Measurements from ENCODE around the gene ARHGEF40.

ARHGEF40 gene

GRCh38 chr14:21083565-21084325 is 13.6 kb downstream of the ARHGEF40 start:
- no peak for DNase-seq (ENCODE audit: low read depth)

GRCh38 chr14:21084396-21084795 is 14.3 kb downstream of the ARHGEF40 start:
- DNase-seq (ENCODE audit: low read depth) = no peak

GRCh38 chr14:21084998-21085853 is 15.1 kb downstream of the ARHGEF40 start:
- no peak for DNase-seq (ENCODE audit: low read depth)

GRCh38 chr14:21086908-21087293 is 16.8 kb downstream of the ARHGEF40 start:
- no peak for DNase-seq (ENCODE audit: low read depth)

- DNase-seq (ENCODE audit: low read depth) = no peak
These were observed 17.4 kb downstream of the ARHGEF40 start for GRCh38 chr14:21087294-21088091.

GRCh38 chr14:21088687-21089086 is 18.6 kb downstream of the ARHGEF40 start:
- DNase-seq (ENCODE audit: low read depth) = no peak

GRCh38 chr14:21089271-21089670 is 19.2 kb downstream of the ARHGEF40 start:
- no peak for DNase-seq (ENCODE audit: low read depth)

GRCh38 chr14:21089877-21090193 is 19.7 kb downstream of the ARHGEF40 start:
- no peak for DNase-seq (ENCODE audit: low read depth)

- no peak for DNase-seq (ENCODE audit: low read depth)
These were observed 20.3 kb downstream of the ARHGEF40 start for GRCh38 chr14:21090194-21090939.

GRCh38 chr14:21090940-21091663 is 21.0 kb downstream of the ARHGEF40 start:
- DNase-seq (ENCODE audit: low read depth) = no peak

- no peak for DNase-seq (ENCODE audit: low read depth)
These were observed 21.7 kb downstream of the ARHGEF40 start for GRCh38 chr14:21091821-21092272.

GRCh38 chr14:21092273-21093011 is 22.3 kb downstream of the ARHGEF40 start:
- DNase-seq (ENCODE audit: low read depth) = peak; percentile 92

- no peak for DNase-seq (ENCODE audit: low read depth)
These were observed 22.9 kb downstream of the ARHGEF40 start for GRCh38 chr14:21093018-21093417.

GRCh38 chr14:21093769-21094681 is 23.9 kb downstream of the ARHGEF40 start:
- no peak for DNase-seq (ENCODE audit: low read depth)

GRCh38 chr14:21095430-21096205 is 25.5 kb downstream of the ARHGEF40 start:
- DNase-seq (ENCODE audit: low read depth) = no peak

- no peak for DNase-seq (ENCODE audit: low read depth)
These were observed 26.3 kb downstream of the ARHGEF40 start for GRCh38 chr14:21096438-21096837.

GRCh38 chr14:21096978-21097635 is 27.0 kb downstream of the ARHGEF40 start:
- no peak for DNase-seq (ENCODE audit: low read depth)

GRCh38 chr14:21097636-21098075 is 27.6 kb downstream of the ARHGEF40 start:
- no peak for DNase-seq (ENCODE audit: low read depth)
